Progenitor cell of endocrine pancreas (in vitro differentiated cells): Measurements from ENCODE around the gene BNC2. TPM values are rescaled to one million over a fixed set of nuclear protein-coding genes. Genes with fewer than 3 reads are reported as not detected.

ENCODE experiments used
- DNase-seq: peaks from one replicate; pipeline ENCODE4 v3.0.0; 2021; ENCODE audit warnings: low spot score; ENCODE audit not compliant: unreplicated experiment
- H3K27ac Mint-ChIP-seq: 2 replicates; pipeline ENCODE4 v1.8.0; 2021; ENCODE audit warnings: mild to moderate bottlenecking, moderate library complexity, mixed read lengths
- H3K27me3 Mint-ChIP-seq: 2 replicates; pipeline ENCODE4 v1.8.0; 2021; ENCODE audit warnings: mixed read lengths
- H3K36me3 Mint-ChIP-seq: 2 replicates; pipeline ENCODE4 v1.8.0; 2022; ENCODE audit warnings: mixed read lengths; ENCODE audit not compliant: insufficient read depth
- H3K4me1 Mint-ChIP-seq: 2 replicates; pipeline ENCODE4 v1.8.0; 2021; ENCODE audit warnings: low read depth, mixed read lengths
- H3K4me3 Mint-ChIP-seq: 2 replicates; pipeline ENCODE4 v1.8.0; 2021; ENCODE audit warnings: low read depth, mild to moderate bottlenecking, moderate library complexity, mixed read lengths
- H3K9me3 Mint-ChIP-seq: 2 replicates; pipeline ENCODE4 v1.8.0; 2021; ENCODE audit warnings: low read depth, mixed read lengths
- CTCF ChIP-seq: fragments of 200-600 bp; sonication (generic); IDR thresholded peaks from one replicate; pipeline ENCODE4 v1.5.0; 2021; ENCODE audit warnings: antibody characterized with exemption, mild to moderate bottlenecking; ENCODE audit not compliant: unreplicated experiment
- total RNA-seq: library from RNA; stranded (reverse); gene quantifications from 2 replicates; pipeline ENCODE4 v1.2.1, GENCODE V29; 2021

BNC2 gene
- total RNA-seq, 1 donor from 2014 or later, result 1.0 TPM

- Mint-ChIP-seq H3K36me3 (no peaks in the 10 kb centered on the region), H3K4me3 (no peak overlapping the region), H3K27me3 (peaks cover 4% of the 10 kb centered on the region), H3K27ac (no peak overlapping the region), H3K4me1 (peaks cover 4% of the 10 kb centered on the region), H3K9me3 (no peaks in the 10 kb centered on the region)
- no peak for TF ChIP-seq CTCF
- no peak for DNase-seq
These were observed 117.9 kb downstream of the BNC2 start for GRCh38 chr9:16752601-16753000.

GRCh38 chr9:16750553-16750952, 119.9 kb downstream of the BNC2 start:
- DNase-seq, result no peak
- Mint-ChIP-seq H3K4me3 (no peak overlapping the region), H3K4me1 (peaks cover 4% of the 10 kb centered on the region), H3K9me3 (no peaks in the 10 kb centered on the region), H3K36me3 (no peaks in the 10 kb centered on the region), H3K27me3 (no peaks in the 10 kb centered on the region), H3K27ac (no peak overlapping the region)
- TF ChIP-seq CTCF, result no peak

GRCh38 chr9:16745359-16745758, 125.1 kb downstream of the BNC2 start:
- DNase-seq, result no peak
- Mint-ChIP-seq H3K4me3 (no peak overlapping the region), H3K27ac (no peak overlapping the region), H3K27me3 (no peaks in the 10 kb centered on the region), H3K4me1 (no peaks in the 10 kb centered on the region), H3K9me3 (no peaks in the 10 kb centered on the region), H3K36me3 (no peaks in the 10 kb centered on the region)
- TF ChIP-seq CTCF, result no peak

GRCh38 chr9:16744394-16744793, 126.1 kb downstream of the BNC2 start:
- TF ChIP-seq CTCF, result no peak
- Mint-ChIP-seq H3K36me3 (no peaks in the 10 kb centered on the region), H3K9me3 (no peaks in the 10 kb centered on the region), H3K27me3 (no peaks in the 10 kb centered on the region), H3K27ac (no peak overlapping the region), H3K4me3 (no peak overlapping the region), H3K4me1 (no peaks in the 10 kb centered on the region)
- no peak for DNase-seq

- H3K4me1 Mint-ChIP-seq, result no peaks in the 10 kb centered on the region
- no peaks in the 10 kb centered on the region for H3K36me3 Mint-ChIP-seq
- no peak overlapping the region for H3K27ac Mint-ChIP-seq
- TF ChIP-seq CTCF, result no peak
- H3K9me3 Mint-ChIP-seq, result no peaks in the 10 kb centered on the region
- no peak for DNase-seq
- H3K27me3 Mint-ChIP-seq, result no peaks in the 10 kb centered on the region
- H3K4me3 Mint-ChIP-seq, result no peak overlapping the region
These were observed 127.1 kb downstream of the BNC2 start for GRCh38 chr9:16743375-16743774.
